Mesenchymal stem cell (in vitro differentiated cells and primary cell): ENCODE measurements around the gene THAP8.

Experiments
- DNase-seq: peaks from one replicate; pipeline ENCODE4 v3.0.0-alpha.2; 2013
- H2AFZ ChIP-seq: one replicate; pipeline ENCODE4 v1.6.1; 2013; ENCODE audit warnings: low read depth, mild to moderate bottlenecking, control low read depth, inconsistent platforms, low read length, moderate library complexity
- H2AK5ac ChIP-seq: 2 replicates; pipeline ENCODE4 v1.6.1; 2013; ENCODE audit warnings: low read length, moderate library complexity, mild to moderate bottlenecking, inconsistent platforms; ENCODE audit not compliant: severe bottlenecking
- H2BK120ac ChIP-seq: one replicate; pipeline ENCODE4 v1.6.1; 2013; ENCODE audit warnings: low read depth, mild to moderate bottlenecking, inconsistent platforms, low read length, moderate library complexity
- H2BK12ac ChIP-seq, 2 experiments: one replicate each; pipeline ENCODE4 v1.6.1; 2013; ENCODE audit warnings: inconsistent platforms in 2 of 2, low read length in 2 of 2, mild to moderate bottlenecking in 2 of 2, moderate library complexity in 2 of 2, control low read depth in 1 of 2
- H2BK15ac ChIP-seq: one replicate; pipeline ENCODE4 v1.6.1; 2013; ENCODE audit warnings: mild to moderate bottlenecking, low read depth, inconsistent platforms; ENCODE audit not compliant: poor library complexity, severe bottlenecking
- H2BK5ac ChIP-seq: 2 replicates; pipeline ENCODE4 v1.6.1; 2013; ENCODE audit warnings: low read depth, mild to moderate bottlenecking, low read length, control low read depth, inconsistent platforms; ENCODE audit not compliant: poor library complexity, severe bottlenecking
- H3K14ac ChIP-seq, 2 experiments: one replicate each; pipeline ENCODE4 v1.6.1; 2013; ENCODE audit warnings: inconsistent platforms in 2 of 2, low read length in 2 of 2, control low read depth in 1 of 2, mild to moderate bottlenecking in 1 of 2, moderate library complexity in 1 of 2
- H3K18ac ChIP-seq, 2 experiments: one replicate each; pipeline ENCODE4 v1.6.1; 2013; ENCODE audit warnings: inconsistent platforms in 2 of 2, low read length in 2 of 2, control low read depth in 1 of 2, low read depth in 1 of 2, mild to moderate bottlenecking in 1 of 2
- H3K23ac ChIP-seq, 2 experiments: one replicate each; pipeline ENCODE4 v1.6.1; 2013; ENCODE audit warnings: inconsistent platforms in 2 of 2, low read length in 2 of 2, mild to moderate bottlenecking in 2 of 2, moderate library complexity in 2 of 2, control low read depth in 1 of 2
- H3K27ac ChIP-seq: 2 replicates; pipeline ENCODE4 v1.5.1; 2013; ENCODE audit warnings: mild to moderate bottlenecking, moderate library complexity, low read length, control low read depth, inconsistent platforms; ENCODE audit not compliant: poor library complexity, severe bottlenecking
- H3K27me3 ChIP-seq, 2 experiments: 2 replicates each; pipeline versions ENCODE4 v1.6.1 to v1.7.0; 2013; ENCODE audit warnings: low read length in 2 of 2, mild to moderate bottlenecking in 2 of 2, moderate library complexity in 2 of 2, control low read depth in 1 of 2, inconsistent platforms in 1 of 2; ENCODE audit not compliant: control insufficient read depth in 1 of 2, insufficient read depth in 1 of 2
- H3K36me3 ChIP-seq, 2 experiments: 2 replicates each; pipeline versions ENCODE4 v1.6.1 to v1.7.0; 2013; ENCODE audit warnings: low read length in 2 of 2, control low read depth in 1 of 2, inconsistent platforms in 1 of 2, low read depth in 1 of 2, mild to moderate bottlenecking in 1 of 2; ENCODE audit not compliant: insufficient read depth in 2 of 2, control insufficient read depth in 1 of 2
- H3K4ac ChIP-seq, 2 experiments: one replicate each; pipeline ENCODE4 v1.6.1; 2013; ENCODE audit warnings: inconsistent platforms in 2 of 2, low read length in 2 of 2, mild to moderate bottlenecking in 2 of 2, moderate library complexity in 2 of 2, control low read depth in 1 of 2, low read depth in 1 of 2
- H3K4me1 ChIP-seq: 2 replicates; pipeline ENCODE4 v1.6.1; 2013; ENCODE audit warnings: low read depth, low read length, control low read depth; ENCODE audit not compliant: control insufficient read depth, insufficient read depth
- H3K4me2 ChIP-seq: 2 replicates; pipeline ENCODE4 v1.6.1; 2013; ENCODE audit warnings: low read length, mild to moderate bottlenecking, inconsistent platforms; ENCODE audit not compliant: poor library complexity, severe bottlenecking
- H3K4me3 ChIP-seq, 2 experiments: 2 replicates each; pipeline versions ENCODE4 v1.5.1 to v1.7.0; 2013; ENCODE audit warnings: low read length in 2 of 2, mild to moderate bottlenecking in 2 of 2, control low read depth in 1 of 2, low read depth in 1 of 2; ENCODE audit not compliant: insufficient read depth in 1 of 2
- H3K79me1 ChIP-seq: replicated peaks from 2 replicates; pipeline ENCODE4 v1.6.1; 2013; ENCODE audit warnings: mild to moderate bottlenecking, control low read depth, low read length, inconsistent platforms; ENCODE audit not compliant: poor library complexity, severe bottlenecking
- H3K9ac ChIP-seq: 2 replicates; pipeline ENCODE4 v1.7.0; 2013; ENCODE audit warnings: mild to moderate bottlenecking, low read length, moderate library complexity
- H3K9me3 ChIP-seq: 2 replicates; pipeline ENCODE4 v1.7.0; 2013; ENCODE audit warnings: mild to moderate bottlenecking, low read length; ENCODE audit not compliant: control insufficient read depth
- H4K8ac ChIP-seq: one replicate; pipeline ENCODE4 v1.6.1; 2013; ENCODE audit warnings: inconsistent platforms, mild to moderate bottlenecking, low read length, moderate library complexity
- H4K91ac ChIP-seq: one replicate; pipeline ENCODE4 v1.6.1; 2013; ENCODE audit warnings: mild to moderate bottlenecking, low read length, inconsistent platforms
- WGBS: methylation state at CpG from one replicate; pipeline ENCODE4 v1.1.7; 2013; ENCODE audit warnings: mixed read lengths; 5-methylcytosine and 5-hydroxymethylcytosine counted together

THAP8 gene

DNA sequence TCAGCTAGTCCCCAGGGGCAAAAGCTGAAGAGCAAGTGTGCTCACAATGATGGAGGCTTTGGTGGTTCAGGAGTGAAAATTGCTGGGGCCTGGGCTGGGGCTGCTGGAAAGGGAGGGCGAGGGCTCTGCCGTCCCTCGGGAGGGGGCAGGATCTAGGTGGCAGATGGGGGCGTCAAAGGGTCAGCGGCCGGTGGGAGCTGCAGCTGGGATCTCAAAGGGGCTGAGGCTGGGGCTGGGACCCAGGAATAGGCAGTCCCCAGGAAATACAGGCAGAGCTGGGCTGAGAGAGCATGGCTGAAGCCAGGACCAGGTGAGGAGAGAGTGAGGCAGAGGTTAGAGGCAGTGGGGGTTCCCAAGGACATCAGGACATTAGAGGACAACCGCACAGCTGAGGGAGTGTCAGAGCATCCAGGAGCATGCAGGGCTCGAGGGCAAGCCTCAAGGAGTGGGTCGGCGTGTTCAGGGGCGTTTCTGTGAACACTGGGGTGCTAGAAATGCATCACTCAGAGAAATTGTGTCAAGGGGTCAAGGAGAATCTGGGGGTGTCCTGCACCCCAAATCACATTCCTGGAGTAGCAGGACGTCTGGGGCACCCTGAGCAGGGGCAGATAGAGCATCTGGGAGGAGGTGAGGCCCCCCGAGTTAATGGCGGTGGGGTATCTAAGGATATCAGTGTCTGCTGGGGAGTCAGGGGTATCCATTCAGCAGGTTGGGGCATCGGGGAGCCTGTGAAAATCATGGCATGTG is 44.3 kb downstream of the THAP8 start:
- peak overlapping the region; percentile 82 for H4K91ac ChIP-seq
- H3K9me3 ChIP-seq = no peaks in the 10 kb centered on the region
- H3K36me3 ChIP-seq = peaks cover 0 to 6% of the 10 kb centered on the region in 2 experiments
- no peak overlapping the region for H3K14ac ChIP-seq
- H2AFZ ChIP-seq = no peak overlapping the region
- H3K79me1 ChIP-seq = peaks cover 18% of the 10 kb centered on the region
- H2BK12ac ChIP-seq = peak overlapping the region in 1 of 2 experiments; percentile 45
- peak overlapping the region; percentile 40 to 75 for H3K4me3 ChIP-seq
- H2BK15ac ChIP-seq = no peak overlapping the region
- peak overlapping the region; percentile 24 for H2AK5ac ChIP-seq
- 63% methylated on average over 15 of the region's 15 CpGs for WGBS
- H2BK120ac ChIP-seq = no peak overlapping the region
- peaks cover 21% of the 10 kb centered on the region for H3K4me1 ChIP-seq
- peak overlapping the region; percentile 72 for H3K4me2 ChIP-seq
- H2BK5ac ChIP-seq = no peak overlapping the region
- no peak overlapping the region for H3K27ac ChIP-seq
- no peak overlapping the region for H3K23ac ChIP-seq
- peak overlapping the region; percentile 80 for H4K8ac ChIP-seq
- DNase-seq = no peak
- H3K4ac ChIP-seq = peak overlapping the region in 1 of 2 experiments; percentile 30
- H3K27me3 ChIP-seq = no peaks in the 10 kb centered on the region
- peak overlapping the region; percentile 89 for H3K9ac ChIP-seq
- H3K18ac ChIP-seq = peak overlapping the region; percentile 29 to 74

GRCh38 chr19:36009220-36009619 is 44.9 kb downstream of the THAP8 start:
- Histone ChIP-seq H3K27me3 (no peaks in the 10 kb centered on the region), H2BK15ac (no peak overlapping the region), H3K79me1 (peaks cover 18% of the 10 kb centered on the region), H3K4me2 (peak overlapping the region; percentile 72), H2BK12ac (no peak overlapping the region), H2AK5ac (no peak overlapping the region), H3K9ac (peak overlapping the region; percentile 89), H3K27ac (no peak overlapping the region), H3K14ac (peak overlapping the region in 1 of 2 experiments; percentile 10), H3K4ac (peak overlapping the region in 1 of 2 experiments; percentile 56), H3K4me3 (peak overlapping the region; percentile 40 to 75), H3K18ac (peak overlapping the region; percentile 73 to 74), H3K23ac (no peak overlapping the region), H2AFZ (peak overlapping the region; percentile 31), H3K4me1 (peaks cover 17% of the 10 kb centered on the region), H3K36me3 (peaks cover 0 to 9% of the 10 kb centered on the region in 2 experiments), H2BK120ac (peak overlapping the region; percentile 29), H4K91ac (peak overlapping the region; percentile 82), H2BK5ac (no peak overlapping the region), H4K8ac (peak overlapping the region; percentile 84), H3K9me3 (no peaks in the 10 kb centered on the region)
- DNase-seq = peak; percentile 65
- WGBS = 2% methylated on average over 50 of the region's 50 CpGs

- Histone ChIP-seq H4K8ac (peak within 1 kb of the TSS; percentile 84), H3K4me2 (peak within 1 kb of the TSS; percentile 72), H2BK15ac (no peak within 1 kb of the TSS), H3K27me3 (no peaks in the 10 kb centered on the region), H3K9ac (peak within 1 kb of the TSS; percentile 89), H2AFZ (peak within 1 kb of the TSS; percentile 31), H3K4me3 (peak within 1 kb of the TSS; percentile 40 to 75), H2BK12ac (peak within 1 kb of the TSS in 1 of 2 experiments; percentile 45), H3K18ac (peak within 1 kb of the TSS; percentile 73 to 74), H3K9me3 (no peaks in the 10 kb centered on the region), H3K36me3 (peaks cover under 1 to 9% of the 10 kb centered on the region in 2 experiments), H2BK120ac (peak within 1 kb of the TSS; percentile 42), H2AK5ac (no peak within 1 kb of the TSS), H4K91ac (peak within 1 kb of the TSS; percentile 82), H3K14ac (peak within 1 kb of the TSS in 1 of 2 experiments; percentile 10), H2BK5ac (no peak within 1 kb of the TSS), H3K79me1 (peaks cover 13% of the 10 kb centered on the region), H3K4me1 (peaks cover 15% of the 10 kb centered on the region), H3K23ac (no peak within 1 kb of the TSS), H3K4ac (peak within 1 kb of the TSS in 1 of 2 experiments; percentile 56), H3K27ac (no peak within 1 kb of the TSS)
- no peak for DNase-seq
- 59% methylated on average over 19 of the region's 19 CpGs for WGBS
Observed at GRCh38 chr19:36008336-36008978, 45.6 kb downstream of the THAP8 start, which contains the start of gene SYNE4. Gene SYNE4, minus strand, starts transcription at chr19:36008813. Its CDS starts 132 bp downstream, at chr19:36008681.

- no peak overlapping the region for H2BK5ac ChIP-seq
Observed at GRCh38 chr19:36006955-36007354, 47.1 kb downstream of the THAP8 start.

More at GRCh38 chr19:36006955-36007354, 47.1 kb downstream of the THAP8 start:
- Histone ChIP-seq H3K9ac (no peak overlapping the region), H3K79me1 (peaks cover 7% of the 10 kb centered on the region), H3K27ac (no peak overlapping the region), H4K8ac (no peak overlapping the region), H3K4me3 (no peak overlapping the region), H2BK120ac (no peak overlapping the region), H3K36me3 (peaks cover 5 to 9% of the 10 kb centered on the region in 2 experiments), H2BK12ac (no peak overlapping the region), H2AFZ (no peak overlapping the region), H3K18ac (no peak overlapping the region), H3K14ac (no peak overlapping the region), H2AK5ac (no peak overlapping the region), H3K4me1 (peaks cover 10% of the 10 kb centered on the region), H3K23ac (no peak overlapping the region), H3K9me3 (no peaks in the 10 kb centered on the region), H3K4me2 (no peak overlapping the region), H4K91ac (no peak overlapping the region), H2BK15ac (no peak overlapping the region), H3K27me3 (no peaks in the 10 kb centered on the region), H3K4ac (no peak overlapping the region)
- DNase-seq = no peak
- WGBS = 96% methylated on average over 5 of the region's 5 CpGs
